BLaER1 (cell line): Measurements from ENCODE around the gene JAKMIP2.

Source experiments
- H3K27ac ChIP-seq: shearing (Covaris generic); formaldehyde crosslinking; 2 replicates; pipeline ENCODE4 v1.8.1; 2022
- H3K27me3 ChIP-seq: shearing (Covaris generic); formaldehyde crosslinking; 2 replicates; pipeline ENCODE4 v1.8.1; 2022
- H3K36me3 ChIP-seq: shearing (Covaris generic); formaldehyde crosslinking; 2 replicates; pipeline ENCODE4 v1.8.1; 2022
- H3K4me1 ChIP-seq: shearing (Covaris generic); formaldehyde crosslinking; 2 replicates; pipeline ENCODE4 v1.8.1; 2022
- H3K4me2 ChIP-seq: shearing (Covaris generic); formaldehyde crosslinking; 2 replicates; pipeline ENCODE4 v1.8.1; 2022
- H3K4me3 ChIP-seq: shearing (Covaris generic); formaldehyde crosslinking; 2 replicates; pipeline ENCODE4 v1.8.1; 2022
- H3K9ac ChIP-seq: shearing (Covaris generic); formaldehyde crosslinking; 2 replicates; pipeline ENCODE4 v1.8.1; 2022
- H3K9me3 ChIP-seq: shearing (Covaris generic); formaldehyde crosslinking; 2 replicates; pipeline ENCODE4 v1.8.1; 2022
- H4K20me1 ChIP-seq: shearing (Covaris generic); formaldehyde crosslinking; 2 replicates; pipeline ENCODE4 v1.8.1; 2022
- Cebpa-rat ChIP-seq: shearing (Covaris generic); IDR thresholded peaks from 2 replicates; pipeline ENCODE4 v1.8.1; 2022

Gene JAKMIP2

GRCh38 chr5:147750065-147750464 is 32.5 kb downstream of the JAKMIP2 start:
- TF ChIP-seq Cebpa-rat = 0 out of 2 replicates have a peak, but pooled peaks have one; percentile 19
- Histone ChIP-seq H3K4me2 (peak overlapping the region; percentile 65), H3K27me3 (no peaks in the 10 kb centered on the region), H3K27ac (peak overlapping the region; percentile 39; the same call in 1 of the 2 replicates), H3K36me3 (peaks cover 13% of the 10 kb centered on the region; the same call in 1 of the 2 replicates), H3K9ac (no peak overlapping the region), H4K20me1 (no peaks in the 10 kb centered on the region), H3K4me1 (peaks cover 25% of the 10 kb centered on the region), H3K4me3 (no peak overlapping the region), H3K9me3 (peaks cover 19% of the 10 kb centered on the region)

- Histone ChIP-seq H4K20me1 (no peaks in the 10 kb centered on the region), H3K4me2 (no peak overlapping the region), H3K36me3 (peaks cover 13% of the 10 kb centered on the region; the same call in 1 of the 2 replicates), H3K27me3 (no peaks in the 10 kb centered on the region), H3K4me1 (peaks cover 25% of the 10 kb centered on the region), H3K9me3 (peaks cover 24% of the 10 kb centered on the region), H3K9ac (no peak overlapping the region), H3K4me3 (no peak overlapping the region), H3K27ac (no peak overlapping the region)
- no peak for TF ChIP-seq Cebpa-rat
Observed at GRCh38 chr5:147748590-147748989, 33.9 kb downstream of the JAKMIP2 start.

- Histone ChIP-seq H3K27me3 (no peaks in the 10 kb centered on the region), H3K36me3 (peaks cover 6% of the 10 kb centered on the region; the same call in 1 of the 2 replicates), H3K27ac (no peak overlapping the region), H3K4me1 (peaks cover 18% of the 10 kb centered on the region), H3K4me3 (no peak overlapping the region), H3K4me2 (no peak overlapping the region), H3K9ac (no peak overlapping the region), H4K20me1 (no peaks in the 10 kb centered on the region), H3K9me3 (peaks cover 18% of the 10 kb centered on the region)
- no peak for TF ChIP-seq Cebpa-rat
Observed at GRCh38 chr5:147746986-147747385, 35.5 kb downstream of the JAKMIP2 start.

- no peak overlapping the region for H3K9ac ChIP-seq
- no peaks in the 10 kb centered on the region for H3K4me1 ChIP-seq
- no peak overlapping the region for H3K27ac ChIP-seq
- H3K9me3 ChIP-seq = peaks cover 5% of the 10 kb centered on the region; the same call in 1 of the 2 replicates
- no peak overlapping the region for H3K4me2 ChIP-seq
- H3K36me3 ChIP-seq = no peaks in the 10 kb centered on the region
- 0 out of 2 replicates have a peak, but pooled peaks cover 7% of the 10 kb centered on the region for H4K20me1 ChIP-seq
- no peak for TF ChIP-seq Cebpa-rat
- H3K27me3 ChIP-seq = no peaks in the 10 kb centered on the region
- no peak overlapping the region for H3K4me3 ChIP-seq
Observed at GRCh38 chr5:147743678-147744374, 38.7 kb downstream of the JAKMIP2 start.

- Histone ChIP-seq H3K4me2 (no peak overlapping the region), H3K9me3 (peaks cover 5% of the 10 kb centered on the region; the same call in 1 of the 2 replicates), H3K27ac (no peak overlapping the region), H4K20me1 (0 out of 2 replicates have a peak, but pooled peaks cover 7% of the 10 kb centered on the region), H3K36me3 (no peaks in the 10 kb centered on the region), H3K27me3 (no peaks in the 10 kb centered on the region), H3K9ac (no peak overlapping the region), H3K4me3 (no peak overlapping the region), H3K4me1 (no peaks in the 10 kb centered on the region)
- no peak for TF ChIP-seq Cebpa-rat
Observed at GRCh38 chr5:147743012-147743411, 39.5 kb downstream of the JAKMIP2 start.

- Histone ChIP-seq H3K9me3 (peaks cover 5% of the 10 kb centered on the region; the same call in 1 of the 2 replicates), H3K4me2 (no peak overlapping the region), H3K36me3 (no peaks in the 10 kb centered on the region), H3K27me3 (no peaks in the 10 kb centered on the region), H3K27ac (no peak overlapping the region), H3K4me3 (no peak overlapping the region), H4K20me1 (0 out of 2 replicates have a peak, but pooled peaks cover 7% of the 10 kb centered on the region), H3K9ac (no peak overlapping the region), H3K4me1 (no peaks in the 10 kb centered on the region)
- TF ChIP-seq Cebpa-rat = no peak
Observed at GRCh38 chr5:147742151-147742550, 40.4 kb downstream of the JAKMIP2 start.

- Histone ChIP-seq H4K20me1 (0 out of 2 replicates have a peak, but pooled peaks cover 7% of the 10 kb centered on the region), H3K27me3 (no peaks in the 10 kb centered on the region), H3K4me3 (no peak overlapping the region), H3K9ac (no peak overlapping the region), H3K4me2 (no peak overlapping the region), H3K9me3 (peaks cover 5% of the 10 kb centered on the region; the same call in 1 of the 2 replicates), H3K4me1 (no peaks in the 10 kb centered on the region), H3K27ac (no peak overlapping the region), H3K36me3 (no peaks in the 10 kb centered on the region)
- TF ChIP-seq Cebpa-rat = no peak
Observed at GRCh38 chr5:147740864-147741263, 41.7 kb downstream of the JAKMIP2 start.

- H3K4me3 ChIP-seq = no peak overlapping the region
- H3K4me2 ChIP-seq = no peak overlapping the region
- H3K9ac ChIP-seq = no peak overlapping the region
- TF ChIP-seq Cebpa-rat = no peak
- no peak overlapping the region for H3K27ac ChIP-seq
- H3K4me1 ChIP-seq = peaks cover 10% of the 10 kb centered on the region
- H4K20me1 ChIP-seq = 0 out of 2 replicates have a peak, but pooled peaks cover 7% of the 10 kb centered on the region
- H3K9me3 ChIP-seq = 0 out of 2 replicates have a peak, but pooled peaks cover 5% of the 10 kb centered on the region
- no peaks in the 10 kb centered on the region for H3K36me3 ChIP-seq
- no peaks in the 10 kb centered on the region for H3K27me3 ChIP-seq
Observed at GRCh38 chr5:147737921-147738320, 44.6 kb downstream of the JAKMIP2 start.

GRCh38 chr5:147735621-147736125 is 46.9 kb downstream of the JAKMIP2 start:
- 0 out of 2 replicates have a peak, but pooled peaks cover 7% of the 10 kb centered on the region for H4K20me1 ChIP-seq
- H3K27ac ChIP-seq = no peak overlapping the region
- 0 out of 2 replicates have a peak overlapping the region, but pooled peaks have one; percentile 45 for H3K4me2 ChIP-seq
- H3K27me3 ChIP-seq = no peaks in the 10 kb centered on the region
- TF ChIP-seq Cebpa-rat = no peak
- H3K4me1 ChIP-seq = peaks cover 10% of the 10 kb centered on the region
- 0 out of 2 replicates have a peak, but pooled peaks cover 5% of the 10 kb centered on the region for H3K9me3 ChIP-seq
- no peak overlapping the region for H3K4me3 ChIP-seq
- no peaks in the 10 kb centered on the region for H3K36me3 ChIP-seq
- no peak overlapping the region for H3K9ac ChIP-seq

GRCh38 chr5:147734894-147735293 is 47.6 kb downstream of the JAKMIP2 start:
- H3K36me3 ChIP-seq = no peaks in the 10 kb centered on the region
- no peak overlapping the region for H3K27ac ChIP-seq
- H3K9ac ChIP-seq = no peak overlapping the region
- no peak overlapping the region for H3K4me3 ChIP-seq
- H3K4me2 ChIP-seq = peak overlapping the region; percentile 45
- TF ChIP-seq Cebpa-rat = no peak
- H4K20me1 ChIP-seq = 0 out of 2 replicates have a peak, but pooled peaks cover 7% of the 10 kb centered on the region
- peaks cover 10% of the 10 kb centered on the region for H3K4me1 ChIP-seq
- no peaks in the 10 kb centered on the region for H3K27me3 ChIP-seq
- H3K9me3 ChIP-seq = 0 out of 2 replicates have a peak, but pooled peaks cover 5% of the 10 kb centered on the region
